ELR (cell line): ENCODE results near the gene ERMAP.

Experiments used
- DNase-seq: peaks from one replicate; pipeline ENCODE4 v3.0.0-alpha.2; 2015; ENCODE audit warnings: low read depth

Gene ERMAP, protein sequence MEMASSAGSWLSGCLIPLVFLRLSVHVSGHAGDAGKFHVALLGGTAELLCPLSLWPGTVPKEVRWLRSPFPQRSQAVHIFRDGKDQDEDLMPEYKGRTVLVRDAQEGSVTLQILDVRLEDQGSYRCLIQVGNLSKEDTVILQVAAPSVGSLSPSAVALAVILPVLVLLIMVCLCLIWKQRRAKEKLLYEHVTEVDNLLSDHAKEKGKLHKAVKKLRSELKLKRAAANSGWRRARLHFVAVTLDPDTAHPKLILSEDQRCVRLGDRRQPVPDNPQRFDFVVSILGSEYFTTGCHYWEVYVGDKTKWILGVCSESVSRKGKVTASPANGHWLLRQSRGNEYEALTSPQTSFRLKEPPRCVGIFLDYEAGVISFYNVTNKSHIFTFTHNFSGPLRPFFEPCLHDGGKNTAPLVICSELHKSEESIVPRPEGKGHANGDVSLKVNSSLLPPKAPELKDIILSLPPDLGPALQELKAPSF

GRCh38 chr1:42816585-42817439, at the start of gene ERMAP, which contains the start of gene SVBP:
ERMAP (plus strand) TSS chr1:42817122; CDS start chr1:42830449, 13,327 bp downstream.
SVBP (minus strand) TSS chr1:42817397; CDS start chr1:42816544, 853 bp downstream.
- peak; percentile 87 for DNase-seq

DNA sequence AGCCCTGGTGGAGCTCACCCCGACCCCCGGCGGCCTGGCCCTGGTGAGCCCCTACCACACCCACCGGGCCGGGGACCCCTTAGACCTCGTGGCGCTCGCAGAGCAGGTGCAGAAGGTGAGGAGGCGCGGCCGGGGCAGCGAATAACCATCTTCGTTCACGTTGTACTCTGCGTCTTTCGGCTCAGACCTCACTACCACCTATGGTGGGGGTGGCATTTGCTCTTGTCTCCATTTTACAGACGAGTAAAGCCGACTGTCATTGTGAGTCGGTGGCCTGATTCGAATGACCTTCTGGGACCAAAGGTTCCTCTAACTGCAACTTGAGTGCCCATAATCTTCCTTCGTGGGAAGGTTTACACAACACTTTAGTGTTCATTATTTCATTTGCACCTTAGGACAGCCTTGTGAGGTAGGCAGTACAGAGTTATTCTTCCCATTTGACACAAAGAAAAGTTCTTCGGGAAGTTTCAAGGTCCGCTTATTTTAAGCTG, 49.4 kb upstream of the ERMAP start:
- no peak for DNase-seq

DNA sequence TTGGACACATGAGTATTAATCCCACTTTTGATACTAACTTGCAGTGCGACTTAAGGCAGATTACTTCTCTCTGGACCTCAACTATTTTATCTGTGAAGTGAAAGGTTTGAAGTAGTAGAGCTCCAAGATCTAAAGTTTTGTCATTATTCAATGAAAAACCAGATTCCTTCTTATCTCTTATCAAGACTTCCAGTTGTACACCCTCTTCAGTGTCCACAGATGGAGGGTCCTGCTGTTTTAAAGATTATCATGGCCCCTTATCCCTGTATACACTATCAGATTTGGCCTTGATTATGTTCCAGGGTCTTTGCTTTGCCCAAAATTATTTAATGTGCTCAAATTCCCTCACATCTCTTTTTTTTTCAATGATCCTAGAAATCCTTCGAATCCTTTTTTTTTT, 48.8 kb upstream of the ERMAP start:
- DNase-seq = no peak

GRCh38 chr1:42769811-42770210, 47.1 kb upstream of the ERMAP start:
- no peak for DNase-seq

- no peak for DNase-seq
These were observed 43.5 kb upstream of the ERMAP start for GRCh38 chr1:42773420-42773819.

GRCh38 chr1:42774928-42775526, 41.9 kb upstream of the ERMAP start:
- DNase-seq = no peak

GRCh38 chr1:42776502-42776901, 40.4 kb upstream of the ERMAP start:
- DNase-seq = no peak

DNA sequence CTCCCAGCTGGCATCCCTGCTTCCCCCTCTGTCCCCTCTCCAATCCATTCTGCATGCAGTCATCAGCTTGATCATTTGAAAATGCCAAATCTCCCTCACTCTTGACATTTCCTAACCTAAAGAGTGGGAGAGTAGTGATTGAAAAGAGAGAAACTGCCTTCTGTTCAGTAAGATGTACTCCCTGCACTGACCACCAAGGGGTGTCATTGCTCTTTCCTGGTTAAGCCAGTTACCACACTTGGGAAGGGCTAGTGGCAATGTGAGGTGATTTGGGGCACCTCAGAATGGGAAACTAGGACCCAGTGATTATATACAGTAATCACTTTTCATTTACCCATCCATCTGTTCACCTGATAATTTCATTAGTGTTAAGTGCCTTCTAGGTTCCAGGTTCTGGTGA, 39.1 kb upstream of the ERMAP start:
- DNase-seq = peak; percentile 60

GRCh38 chr1:42779725-42780124, 37.2 kb upstream of the ERMAP start:
- no peak for DNase-seq

DNA sequence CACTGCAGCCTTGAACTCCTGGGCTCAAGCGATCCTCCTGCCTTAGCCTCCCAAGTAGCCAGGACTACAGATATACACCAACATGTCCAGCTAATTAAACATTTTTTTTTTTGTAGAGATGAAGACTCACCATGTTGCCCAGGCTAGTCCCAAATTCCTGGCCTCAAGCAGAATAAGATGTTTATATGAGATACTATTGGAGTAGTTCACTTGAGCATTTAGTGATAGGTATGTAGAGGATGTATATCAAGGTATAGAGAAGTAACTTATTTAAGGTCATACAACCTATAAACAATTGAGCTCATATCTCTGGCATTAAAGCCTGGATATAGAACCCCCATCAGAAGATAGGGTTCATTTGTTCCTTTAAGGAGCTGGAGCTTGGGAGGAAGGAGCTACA, 36.7 kb upstream of the ERMAP start:
- DNase-seq = no peak

DNA sequence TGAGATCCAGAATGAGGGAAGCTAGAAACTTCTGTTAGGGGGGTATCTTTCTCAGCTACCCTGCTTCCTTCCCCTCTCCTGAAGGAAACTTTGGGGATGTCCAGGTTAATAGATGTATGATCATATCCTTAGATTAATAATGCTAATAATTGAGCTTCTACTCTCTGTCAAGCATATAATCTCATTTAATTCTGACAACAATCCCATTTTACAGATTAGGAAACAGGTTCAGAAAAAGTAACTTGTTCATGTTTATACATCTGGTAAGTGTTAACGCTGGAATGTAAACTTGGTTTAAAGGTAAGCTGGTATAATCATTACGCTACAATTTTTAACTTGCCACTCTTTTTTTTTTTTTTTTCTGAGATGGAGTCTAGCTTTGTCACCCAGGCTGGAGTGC, 33.8 kb upstream of the ERMAP start:
- DNase-seq = no peak

DNA sequence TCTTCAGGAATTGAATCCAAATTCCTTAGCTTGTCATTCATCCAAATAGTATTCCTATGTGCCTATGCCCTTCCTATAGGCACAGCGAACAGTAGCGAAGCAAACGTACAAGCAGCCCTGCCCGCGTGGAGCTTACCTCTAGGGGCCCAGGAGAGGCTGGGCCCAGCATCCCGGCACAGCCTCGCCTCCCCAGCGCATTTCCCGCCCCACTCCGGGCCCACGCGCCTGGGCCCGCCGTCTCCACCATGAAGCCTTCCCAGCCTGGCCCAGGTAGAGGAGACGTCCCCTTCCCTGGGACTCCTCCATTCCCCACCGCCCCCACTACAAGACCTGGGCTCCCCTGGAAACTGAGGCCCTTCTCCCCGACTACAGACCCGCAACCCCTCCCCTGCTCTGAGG, 32.4 kb upstream of the ERMAP start:
- no peak for DNase-seq

- DNase-seq = no peak
These were observed 31.8 kb upstream of the ERMAP start, which contains the start of gene TMEM269 for GRCh38 chr1:42784946-42785693. TMEM269 (plus strand) TSS chr1:42784991; CDS start chr1:42789894, 4,903 bp downstream.

- no peak for DNase-seq
These were observed 30.8 kb upstream of the ERMAP start for GRCh38 chr1:42786097-42786496.

GRCh38 chr1:42788021-42788420, 28.9 kb upstream of the ERMAP start:
- no peak for DNase-seq

DNA sequence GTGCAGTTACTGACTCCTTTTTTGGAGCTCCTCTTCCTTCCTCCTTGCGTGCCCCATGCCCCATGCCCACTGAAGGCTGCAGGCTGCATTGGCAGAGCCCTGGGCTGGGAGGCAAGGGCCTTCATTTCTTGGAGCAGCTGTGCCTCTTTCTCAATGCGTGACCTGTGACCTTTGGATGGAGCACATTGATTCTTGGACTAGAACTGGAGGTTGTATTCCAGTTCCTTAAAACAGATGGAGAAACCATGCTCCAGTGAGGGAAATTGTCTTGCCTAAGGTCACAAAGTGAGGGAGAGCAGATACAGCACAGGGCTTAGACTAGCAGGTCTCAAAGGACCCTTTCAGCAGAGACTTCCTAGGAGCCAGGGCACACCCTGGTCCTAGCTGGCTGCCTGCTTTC, 23.1 kb upstream of the ERMAP start:
- DNase-seq = no peak

DNA sequence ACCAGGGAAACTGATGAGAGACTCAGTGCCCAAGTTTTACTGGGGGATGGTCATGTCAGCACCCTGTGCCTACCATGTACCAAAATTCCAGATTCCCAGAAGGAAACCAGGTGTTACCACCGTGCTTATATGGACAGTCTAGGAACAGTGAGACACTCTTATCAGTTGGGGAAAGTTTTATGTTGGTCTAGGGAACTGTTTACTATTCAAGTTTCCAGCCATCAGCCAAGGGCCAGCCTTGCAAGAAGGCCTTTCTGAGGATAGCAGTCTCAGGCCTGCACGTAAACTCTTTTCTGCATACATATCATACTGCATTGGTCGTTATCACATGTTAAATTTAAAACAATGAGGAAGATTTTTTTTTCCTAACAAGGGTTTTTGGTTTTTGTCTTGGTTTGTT, 19.5 kb upstream of the ERMAP start:
- DNase-seq = no peak

GRCh38 chr1:42797979-42798378, 18.9 kb upstream of the ERMAP start:
- DNase-seq = no peak

GRCh38 chr1:42801832-42802473, 15.0 kb upstream of the ERMAP start:
- DNase-seq = no peak

- DNase-seq = no peak
These were observed 10.8 kb upstream of the ERMAP start for GRCh38 chr1:42806171-42806570.

- DNase-seq = peak; percentile 28
These were observed 10.3 kb upstream of the ERMAP start for GRCh38 chr1:42806593-42806992.
